IMR-90 (cell line): Measurements from ENCODE around the gene KCNJ6. TPM values are rescaled to one million over a fixed set of nuclear protein-coding genes. Genes with fewer than 3 reads are reported as not detected.

ENCODE experiments used
- ATAC-seq: fragments of 200-7000 bp; cut with Tn5 transposase; 2 replicates; pipeline ENCODE4 v1.9.1; 2020; ENCODE audit warnings: low read depth, mild to moderate bottlenecking, moderate library complexity
- BruUV-seq: library from RNA; stranded (reverse); fragments of 400-500 nt; replicated peaks from 2 replicates; lab custom pipeline; 2021; lab: Mats Ljungman, UMichigan
- CTCF ChIA-PET: fragments of 300-600 bp; formaldehyde crosslinking; extraction: SDS; loops from one replicate; lab custom pipeline; 2021; ENCODE audit warnings: antibody characterized with exemption; lab: Yijun Ruan, JAX
- POLR2A ChIA-PET: fragments of 300-600 bp; sonication (Branson Sonifier 250); formaldehyde crosslinking; loops from one replicate; lab custom pipeline; 2022; ENCODE audit warnings: antibody characterized with exemption; ENCODE audit not compliant: unreplicated experiment; lab: Charles Lee
- DNase-seq: peaks from one replicate; pipeline ENCODE4 v3.0.0; 2013
- H2AFZ ChIP-seq: replicated peaks from 2 replicates; pipeline ENCODE3; 2013; ENCODE audit warnings: low read length, mild to moderate bottlenecking; ENCODE audit not compliant: poor library complexity
- H2AK5ac ChIP-seq: 2 replicates; pipeline ENCODE4 v1.6.1; 2013; ENCODE audit warnings: low read depth, low read length, inconsistent platforms
- H2AK9ac ChIP-seq: replicated peaks from 2 replicates; pipeline ENCODE3; 2013; ENCODE audit warnings: mild to moderate bottlenecking, low read depth, low read length, moderate library complexity; ENCODE audit not compliant: poor library complexity
- H2BK120ac ChIP-seq: 2 replicates; pipeline ENCODE4 v1.6.1; 2013; ENCODE audit warnings: low read depth, low read length, inconsistent platforms
- H2BK15ac ChIP-seq: 3 replicates; pipeline ENCODE4 v1.6.1; 2013; ENCODE audit warnings: low read depth, low read length, inconsistent platforms
- H2BK20ac ChIP-seq: 2 replicates; pipeline ENCODE4 v1.6.1; 2013; ENCODE audit warnings: low read depth, mild to moderate bottlenecking, inconsistent platforms, low read length, moderate library complexity
- H2BK5ac ChIP-seq: 2 replicates; pipeline ENCODE4 v1.6.1; 2013; ENCODE audit warnings: mild to moderate bottlenecking, low read depth, low read length, inconsistent platforms; ENCODE audit not compliant: poor library complexity, severe bottlenecking
- H3K14ac ChIP-seq: replicated peaks from 2 replicates; pipeline ENCODE4 v1.6.1; 2013; ENCODE audit warnings: low read depth, low read length, inconsistent platforms
- H3K18ac ChIP-seq: 2 replicates; pipeline ENCODE4 v1.6.1; 2013; ENCODE audit warnings: low read depth, low read length, control low read depth
- H3K23ac ChIP-seq: 2 replicates; pipeline ENCODE4 v1.6.1; 2013; ENCODE audit warnings: low read depth, low read length, inconsistent platforms
- H3K27ac ChIP-seq: 2 replicates; pipeline ENCODE4 v1.5.1; 2013; ENCODE audit warnings: mild to moderate bottlenecking, control low read depth, low read length; ENCODE audit not compliant: insufficient read depth
- H3K27me3 ChIP-seq: 2 replicates; pipeline ENCODE4 v1.6.1; 2013; ENCODE audit warnings: low read length; ENCODE audit not compliant: control insufficient read depth, insufficient read depth
- H3K36me3 ChIP-seq: 2 replicates; pipeline ENCODE4 v1.6.1; 2013; ENCODE audit warnings: low read length, mixed read lengths; ENCODE audit not compliant: control insufficient read depth, insufficient read depth
- H3K4ac ChIP-seq: 2 replicates; pipeline ENCODE4 v1.6.1; 2013; ENCODE audit warnings: low read depth, low read length, inconsistent platforms
- H3K4me1 ChIP-seq: 2 replicates; pipeline ENCODE4 v1.6.1; 2013; ENCODE audit warnings: low read length, mixed read lengths; ENCODE audit not compliant: control insufficient read depth, insufficient read depth
- H3K4me2 ChIP-seq: 2 replicates; pipeline ENCODE4 v1.6.1; 2013; ENCODE audit warnings: low read depth, mild to moderate bottlenecking, control low read depth, low read length, moderate library complexity
- H3K4me3 ChIP-seq: 2 replicates; pipeline ENCODE4 v1.5.1; 2013; ENCODE audit warnings: low read depth, mild to moderate bottlenecking, control low read depth, low read length, moderate library complexity; ENCODE audit not compliant: insufficient read depth
- H3K56ac ChIP-seq: 2 replicates; pipeline ENCODE4 v1.6.1; 2013; ENCODE audit warnings: low read length, inconsistent platforms; ENCODE audit not compliant: insufficient read depth; ENCODE audit errors: extremely low read depth
- H3K79me1 ChIP-seq, 2 experiments: 2 replicates each; pipeline ENCODE4 v1.6.1; 2013; ENCODE audit warnings: low read length in 2 of 2, inconsistent platforms in 1 of 2, low read depth in 1 of 2
- H3K9ac ChIP-seq: 2 replicates; pipeline ENCODE4 v1.6.1; 2013; ENCODE audit warnings: low read depth, low read length, control low read depth
- H3K9me1 ChIP-seq: 2 replicates; pipeline ENCODE4 v1.6.1; 2013; ENCODE audit warnings: low read length, inconsistent platforms; ENCODE audit not compliant: insufficient read depth
- H3K9me3 ChIP-seq: 2 replicates; pipeline ENCODE4 v1.6.1; 2013; ENCODE audit warnings: low read length; ENCODE audit not compliant: control insufficient read depth, insufficient read depth
- H4K20me1 ChIP-seq: 2 replicates; pipeline ENCODE4 v1.6.1; 2013; ENCODE audit warnings: low read length, inconsistent platforms; ENCODE audit not compliant: insufficient read depth
- H4K5ac ChIP-seq: 2 replicates; pipeline ENCODE4 v1.6.1; 2013; ENCODE audit warnings: mild to moderate bottlenecking, low read depth, low read length, control low read depth
- H4K8ac ChIP-seq, 2 experiments: 2 replicates each; pipeline ENCODE4 v1.6.1; 2013; ENCODE audit warnings: low read depth in 2 of 2, low read length in 2 of 2, control low read depth in 1 of 2, inconsistent platforms in 1 of 2
- H4K91ac ChIP-seq: 2 replicates; pipeline ENCODE4 v1.6.1; 2013; ENCODE audit warnings: low read depth, low read length, inconsistent platforms; ENCODE audit not compliant: insufficient read depth
- FOS ChIP-seq: fragments of 150-350 bp; IDR thresholded peaks from 2 replicates; pipeline ENCODE4 v1.6.1; 2016; ENCODE audit warnings: low read depth, low read length
- RCOR1 ChIP-seq: IDR thresholded peaks from 2 replicates; pipeline ENCODE4 v1.6.1; 2012; ENCODE audit warnings: mild to moderate bottlenecking, low read length, improper control_type of control experiment; ENCODE audit not compliant: insufficient replicate concordance
- SMC3 ChIP-seq: fragments of 150-350 bp; IDR thresholded peaks from 2 replicates; pipeline ENCODE4 v1.6.1; 2016; ENCODE audit warnings: low read depth, mild to moderate bottlenecking, antibody characterized with exemption, low read length, moderate library complexity
- WGBS, 2 experiments: methylation state at CpG; one replicate each; pipeline versions ENCODE4 v1.1.5 to v1.1.7; 2013; ENCODE audit warnings: missing lambda C conversion rate in 2 of 2; ENCODE audit not compliant: insufficient read length in 1 of 2; ENCODE audit errors: extremely low coverage in 2 of 2; 5-methylcytosine and 5-hydroxymethylcytosine counted together
- dilution Hi-C: fragments of 300-500 bp; cut with HindIII; formaldehyde crosslinking; loops from one replicate; pipeline ENCODE4 v1.14.3; 2018; ENCODE audit warnings: low sequenced_read_pairs; ENCODE audit not compliant: unreplicated experiment
- in situ Hi-C: fragments of 300-500 bp; cut with MboI; formaldehyde crosslinking; loops from 3 replicates; pipeline ENCODE4 v1.14.3; 2019; ENCODE audit warnings: low sequenced_read_pairs, inconsistent platforms, mixed read lengths
- intact Hi-C: fragments of 100-400 bp; cut with micrococcal nuclease; formaldehyde crosslinking; loops from 2 replicates; pipeline ENCODE4 v1.10.0; 2022
- polyA plus RNA-seq, 3 experiments: library from polyadenylated mRNA; depleted of rRNA; stranded (reverse); fragments of >200 nt; gene quantifications; 2 replicates each; pipeline ENCODE4 v1.2.3, GENCODE V29; 2012; ENCODE audit warnings: low replicate concordance in 1 of 3
- total RNA-seq: library from RNA; depleted of rRNA; stranded (reverse); fragments of >200 nt; gene quantifications from 2 replicates; pipeline ENCODE4 v1.2.3, GENCODE V29; 2012
- TF ChIP-seq, protein P1 (sequence below): fragments of 150-350 bp; IDR thresholded peaks from 2 replicates; pipeline ENCODE4 v1.6.1; 2017; ENCODE audit warnings: mild to moderate bottlenecking, antibody characterized with exemption, low read length, low read depth

Gene KCNJ6
- total and polyA plus RNA-seq, 2 of the 4 experiments (the other 2 are of a cell fraction), result under 0.01 to 0.02 TPM

- CTCF ChIA-PET, result no interaction called here
- intact Hi-C loops (no loop called here), in situ Hi-C loops (no loop called here)
These were observed 288.7 kb downstream of the KCNJ6 start for GRCh38 chr21:37627561-37627960.

More at GRCh38 chr21:37627561-37627960, 288.7 kb downstream of the KCNJ6 start:
- Histone ChIP-seq H3K56ac (no peak overlapping the region), H4K20me1 (no peaks in the 10 kb centered on the region), H2AK5ac (no peak overlapping the region), H3K4ac (no peak overlapping the region), H3K27ac (no peak overlapping the region), H3K23ac (no peak overlapping the region), H3K27me3 (peaks cover 22% of the 10 kb centered on the region), H4K8ac (no peak overlapping the region), H3K9me3 (no peaks in the 10 kb centered on the region), H4K91ac (no peak overlapping the region), H3K4me1 (no peaks in the 10 kb centered on the region), H2AFZ (no peak overlapping the region), H2BK120ac (no peak overlapping the region), H2BK5ac (no peak overlapping the region), H3K79me1 (no peaks in the 10 kb centered on the region), H3K9ac (no peak overlapping the region), H3K18ac (no peak overlapping the region), H2BK15ac (no peak overlapping the region), H4K5ac (no peak overlapping the region), H3K9me1 (no peaks in the 10 kb centered on the region), H3K4me3 (no peak overlapping the region), H2AK9ac (no peak overlapping the region), H3K36me3 (no peaks in the 10 kb centered on the region), H3K14ac (no peak overlapping the region), H2BK20ac (no peak overlapping the region), H3K4me2 (no peak overlapping the region)
- ATAC-seq, result no peak
- POLR2A ChIA-PET, result no interaction called here
- no peak for TF ChIP-seq FOS
- TF ChIP-seq, protein P1, sequence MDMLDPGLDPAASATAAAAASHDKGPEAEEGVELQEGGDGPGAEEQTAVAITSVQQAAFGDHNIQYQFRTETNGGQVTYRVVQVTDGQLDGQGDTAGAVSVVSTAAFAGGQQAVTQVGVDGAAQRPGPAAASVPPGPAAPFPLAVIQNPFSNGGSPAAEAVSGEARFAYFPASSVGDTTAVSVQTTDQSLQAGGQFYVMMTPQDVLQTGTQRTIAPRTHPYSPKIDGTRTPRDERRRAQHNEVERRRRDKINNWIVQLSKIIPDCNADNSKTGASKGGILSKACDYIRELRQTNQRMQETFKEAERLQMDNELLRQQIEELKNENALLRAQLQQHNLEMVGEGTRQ, result no peak
- no peak for TF ChIP-seq RCOR1
- no peak for TF ChIP-seq SMC3
- dilution Hi-C loops, result no loop called here
- DNase-seq, result no peak
- no CpG with 5 or more reads among the region's 2 CpGs for WGBS, 2 experiments
- no TSS peak for BruUV-seq
